HUES6 (cell line): Measurements from ENCODE around the gene UFM1.
"Not testable (repeated sequence)": the region's sequence is repeated elsewhere in the genome, so short reads cannot be mapped to it uniquely, and the experiment has no call there.

Experiments
- H3K27ac ChIP-seq: 2 replicates; pipeline ENCODE4 v1.7.0; 2013; ENCODE audit warnings: low read depth, mild to moderate bottlenecking, low read length, inconsistent platforms
- H3K27me3 ChIP-seq: 2 replicates; pipeline ENCODE4 v1.6.1; 2013; ENCODE audit warnings: low read length; ENCODE audit not compliant: control insufficient read depth, insufficient read depth
- H3K36me3 ChIP-seq: 2 replicates; pipeline ENCODE4 v1.6.1; 2013; ENCODE audit warnings: low read length; ENCODE audit not compliant: control insufficient read depth, insufficient read depth
- H3K4me1 ChIP-seq: 2 replicates; pipeline ENCODE4 v1.6.1; 2013; ENCODE audit warnings: low read length; ENCODE audit not compliant: control insufficient read depth, insufficient read depth
- H3K4me3 ChIP-seq: 2 replicates; pipeline ENCODE4 v1.5.1; 2013; ENCODE audit warnings: low read depth, low read length
- H3K9ac ChIP-seq: one replicate; pipeline ENCODE4 v1.6.1; 2013; ENCODE audit warnings: mild to moderate bottlenecking, low read length
- H3K9me3 ChIP-seq: 2 replicates; pipeline ENCODE4 v1.6.1; 2013; ENCODE audit warnings: low read depth, low read length; ENCODE audit not compliant: control insufficient read depth, insufficient read depth

UFM1 gene

GRCh38 chr13:38349390-38350113 is at the start of gene UFM1:
TSS of gene UFM1 (plus strand) at chr13:38349851. CDS start at chr13:38349920, 69 bp downstream.
- Histone ChIP-seq H3K9me3 (no peaks in the 10 kb centered on the region), H3K27me3 (no peaks in the 10 kb centered on the region), H3K27ac (peak within 1 kb of the TSS; percentile 86; the same call in 1 of the 2 replicates), H3K36me3 (peaks cover 31% of the 10 kb centered on the region), H3K4me1 (peaks cover 42% of the 10 kb centered on the region), H3K9ac (peak within 1 kb of the TSS; percentile 91), H3K4me3 (peak within 1 kb of the TSS; percentile 91)

- Histone ChIP-seq H3K4me3 (no peak overlapping the region), H3K4me1 (no peaks in the 10 kb centered on the region), H3K27me3 (no peaks in the 10 kb centered on the region), H3K9ac (no peak overlapping the region), H3K27ac (no peak overlapping the region), H3K36me3 (no peaks in the 10 kb centered on the region), H3K9me3 (no peaks in the 10 kb centered on the region)
Observed at GRCh38 chr13:38301236-38301635, 48.4 kb upstream of the UFM1 start.

- no peak overlapping the region for H3K4me3 ChIP-seq
- H3K36me3 ChIP-seq: no peaks in the 10 kb centered on the region
- no peaks in the 10 kb centered on the region for H3K9me3 ChIP-seq
- H3K27me3 ChIP-seq: no peaks in the 10 kb centered on the region
- H3K9ac ChIP-seq: no peak overlapping the region
- no peak overlapping the region for H3K27ac ChIP-seq
- no peaks in the 10 kb centered on the region for H3K4me1 ChIP-seq
Observed at GRCh38 chr13:38303816-38304320, 45.8 kb upstream of the UFM1 start.

- Histone ChIP-seq H3K4me3 (no peak overlapping the region), H3K27ac (no peak overlapping the region), H3K4me1 (no peaks in the 10 kb centered on the region)
Observed at GRCh38 chr13:38308736-38309135, 40.9 kb upstream of the UFM1 start.

GRCh38 chr13:38309397-38309796 is 40.3 kb upstream of the UFM1 start:
- no peaks in the 10 kb centered on the region for H3K9me3 ChIP-seq
- no peaks in the 10 kb centered on the region for H3K27me3 ChIP-seq
- H3K36me3 ChIP-seq: no peaks in the 10 kb centered on the region
- H3K9ac ChIP-seq: no peak overlapping the region
- no peak overlapping the region for H3K27ac ChIP-seq
- no peak overlapping the region for H3K4me3 ChIP-seq
- no peaks in the 10 kb centered on the region for H3K4me1 ChIP-seq

More at GRCh38 chr13:38308736-38309135, 40.9 kb upstream of the UFM1 start:
- Histone ChIP-seq H3K27me3 (no peaks in the 10 kb centered on the region), H3K9ac (no peak overlapping the region), H3K36me3 (no peaks in the 10 kb centered on the region), H3K9me3 (no peaks in the 10 kb centered on the region)

- not testable (repeated sequence) for H3K9ac ChIP-seq, H3K4me3 ChIP-seq, H3K9me3 ChIP-seq, H3K36me3 ChIP-seq, H3K27me3 ChIP-seq, H3K4me1 ChIP-seq, H3K27ac ChIP-seq
Observed at GRCh38 chr13:38311175-38311574, 38.5 kb upstream of the UFM1 start.

GRCh38 chr13:38316129-38316528 is 33.5 kb upstream of the UFM1 start:
- Histone ChIP-seq H3K9ac (no peak overlapping the region), H3K27me3 (no peaks in the 10 kb centered on the region), H3K4me3 (no peak overlapping the region)

GRCh38 chr13:38321654-38322053 is 28.0 kb upstream of the UFM1 start:
- Histone ChIP-seq H3K27me3 (no peaks in the 10 kb centered on the region), H3K9me3 (0 out of 2 replicates have a peak, but pooled peaks cover 3% of the 10 kb centered on the region), H3K4me1 (no peaks in the 10 kb centered on the region), H3K4me3 (no peak overlapping the region), H3K36me3 (no peaks in the 10 kb centered on the region), H3K27ac (no peak overlapping the region), H3K9ac (no peak overlapping the region)

More at GRCh38 chr13:38316129-38316528, 33.5 kb upstream of the UFM1 start:
- Histone ChIP-seq H3K9me3 (no peaks in the 10 kb centered on the region), H3K36me3 (no peaks in the 10 kb centered on the region), H3K4me1 (no peaks in the 10 kb centered on the region), H3K27ac (no peak overlapping the region)

GRCh38 chr13:38325426-38325825 is 24.2 kb upstream of the UFM1 start:
- H3K4me1 ChIP-seq: no peaks in the 10 kb centered on the region
- H3K27me3 ChIP-seq: no peaks in the 10 kb centered on the region
- H3K4me3 ChIP-seq: no peak overlapping the region
- no peak overlapping the region for H3K9ac ChIP-seq
- H3K27ac ChIP-seq: no peak overlapping the region
- 0 out of 2 replicates have a peak, but pooled peaks cover 3% of the 10 kb centered on the region for H3K9me3 ChIP-seq
- H3K36me3 ChIP-seq: no peaks in the 10 kb centered on the region

- Histone ChIP-seq H3K4me1 (no peaks in the 10 kb centered on the region), H3K27me3 (no peaks in the 10 kb centered on the region), H3K4me3 (no peak overlapping the region), H3K9ac (no peak overlapping the region), H3K27ac (no peak overlapping the region), H3K36me3 (no peaks in the 10 kb centered on the region), H3K9me3 (0 out of 2 replicates have a peak, but pooled peaks cover 3% of the 10 kb centered on the region)
Observed at GRCh38 chr13:38328699-38329098, 21.0 kb upstream of the UFM1 start.

GRCh38 chr13:38334845-38335244 is 14.8 kb upstream of the UFM1 start:
- Histone ChIP-seq H3K9me3 (no peaks in the 10 kb centered on the region), H3K27ac (no peak overlapping the region), H3K27me3 (no peaks in the 10 kb centered on the region), H3K4me1 (peaks cover 10% of the 10 kb centered on the region; the same call in 1 of the 2 replicates), H3K4me3 (no peak overlapping the region), H3K9ac (no peak overlapping the region), H3K36me3 (no peaks in the 10 kb centered on the region)
